ENCODE measurements around the gene SLC16A5.

DNA sequence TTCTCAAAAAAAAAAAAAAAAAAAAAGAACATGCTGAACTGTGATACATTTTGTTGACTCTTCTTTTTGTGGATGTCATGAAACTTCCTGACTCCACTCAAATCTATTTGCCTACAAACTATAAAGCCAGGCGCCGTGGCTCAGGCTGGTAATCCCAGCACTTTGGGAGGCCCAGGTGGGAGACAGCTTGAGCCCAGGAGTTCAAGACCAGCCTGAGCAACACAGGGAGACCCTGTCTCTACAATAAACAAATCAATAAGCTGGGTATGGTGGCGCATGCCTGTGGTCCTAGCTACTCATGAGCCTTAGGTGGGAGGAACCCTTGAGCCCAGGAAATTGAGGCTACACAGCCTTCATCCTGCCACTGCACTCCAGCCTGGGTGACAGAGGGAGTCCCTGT is 45.2 kb downstream of the SLC16A5 start:
- TF ChIP-seq ARNTL (CRISPR knock-in tag; IDR thresholded peaks at IDR 0.05; ENCODE audit: borderline replicate concordance, low read depth) (no peak), PPARA (CRISPR knock-in tag; IDR thresholded peaks at IDR 0.05; ENCODE audit: borderline replicate concordance) (no peak), ESRRG (CRISPR knock-in tag; IDR thresholded peaks at IDR 0.05) (no peak), BACH2 (CRISPR knock-in tag; IDR thresholded peaks at IDR 0.05; ENCODE audit: borderline replicate concordance) (no peak), PATZ1 (CRISPR knock-in tag; IDR thresholded peaks at IDR 0.05; ENCODE audit: borderline replicate concordance) (no peak)
- TF ChIP-seq, protein P1, sequence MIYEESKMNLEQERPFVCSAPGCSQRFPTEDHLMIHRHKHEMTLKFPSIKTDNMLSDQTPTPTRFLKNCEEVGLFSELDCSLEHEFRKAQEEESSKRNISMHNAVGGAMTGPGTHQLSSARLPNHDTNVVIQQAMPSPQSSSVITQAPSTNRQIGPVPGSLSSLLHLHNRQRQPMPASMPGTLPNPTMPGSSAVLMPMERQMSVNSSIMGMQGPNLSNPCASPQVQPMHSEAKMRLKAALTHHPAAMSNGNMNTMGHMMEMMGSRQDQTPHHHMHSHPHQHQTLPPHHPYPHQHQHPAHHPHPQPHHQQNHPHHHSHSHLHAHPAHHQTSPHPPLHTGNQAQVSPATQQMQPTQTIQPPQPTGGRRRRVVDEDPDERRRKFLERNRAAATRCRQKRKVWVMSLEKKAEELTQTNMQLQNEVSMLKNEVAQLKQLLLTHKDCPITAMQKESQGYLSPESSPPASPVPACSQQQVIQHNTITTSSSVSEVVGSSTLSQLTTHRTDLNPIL (CRISPR knock-in tag; IDR thresholded peaks at IDR 0.05; ENCODE audit: low read depth) = no peak

Data from SK-N-SH treated with all-trans-retinoic acid at 6 μM for 48 hours (cell line).